K562 (cell line): ENCODE measurements around the gene IRF3. TPM values are rescaled to one million over a fixed set of nuclear protein-coding genes. Genes with fewer than 3 reads are reported as not detected.

Experiments
- ASH1L ChIP-seq: fragments of 450-650 bp; IDR thresholded peaks from 2 replicates; pipeline ENCODE4 v1.6.1; 2018; ENCODE audit warnings: borderline replicate concordance, mild to moderate bottlenecking, low read depth; ENCODE audit not compliant: partially characterized antibody
- CHD2 ChIP-seq: IDR thresholded peaks from 2 replicates; pipeline ENCODE4 v1.6.1; 2011; ENCODE audit warnings: low read depth, low read length
- CTCF ChIP-seq, 3 experiments: IDR thresholded peaks in 2 of 3; conservative IDR thresholded peaks in 1 of 3; 2 replicates each; pipeline ENCODE4 v1.5.1; 2011 to 2012; ENCODE audit warnings: low read length in 3 of 3, mild to moderate bottlenecking in 3 of 3, control low read depth in 2 of 3, improper control_type of control experiment in 1 of 3, inconsistent platforms in 1 of 3, low read depth in 1 of 3, mixed read lengths in 1 of 3, moderate library complexity in 1 of 3; ENCODE audit not compliant: insufficient read depth in 2 of 3
- FOS ChIP-seq: IDR thresholded peaks from 3 replicates; pipeline ENCODE4 v1.6.1; 2011; ENCODE audit not compliant: insufficient read length; ENCODE audit errors: extremely low read depth
- NR2C1 ChIP-seq, 2 experiments: fragments of 450-650 bp; IDR thresholded peaks; 2 replicates each; pipeline ENCODE4 v1.6.1; 2017; ENCODE audit warnings: mild to moderate bottlenecking in 2 of 2, antibody characterized with exemption in 1 of 2, inconsistent platforms in 1 of 2, missing compliant biosample characterization in 1 of 2, missing genetic modification characterization in 1 of 2
- NR2C2 ChIP-seq, 2 experiments: fragments of 200-800 bp in 1 of 2; sonication (Bioruptor generic) in 1 of 2; sonication (generic) in 1 of 2; formaldehyde crosslinking in 1 of 2; IDR thresholded peaks; 2 replicates each; pipeline versions ENCODE4 v1.6.1 to v1.8.0; 2016 to 2022; ENCODE audit warnings: mild to moderate bottlenecking in 1 of 2, missing compliant biosample characterization in 1 of 2, missing genetic modification characterization in 1 of 2, missing genetic modification reagents in 1 of 2
- NRF1 ChIP-seq, 2 experiments: fragments of 450-650 bp; IDR thresholded peaks in 1 of 2; conservative IDR thresholded peaks in 1 of 2; 2 replicates each; pipeline ENCODE4 v1.6.1; 2014; ENCODE audit warnings: mild to moderate bottlenecking in 2 of 2
- RBM25 ChIP-seq: fragments of 200-400 bp; formaldehyde crosslinking; IDR thresholded peaks from 2 replicates; pipeline ENCODE4 v1.6.1; 2018; ENCODE audit warnings: low read length, low read depth, moderate library complexity; ENCODE audit not compliant: severe bottlenecking
- SP2 ChIP-seq: IDR thresholded peaks from 2 replicates; pipeline ENCODE4 v1.6.1; 2011; ENCODE audit warnings: mild to moderate bottlenecking, low read depth, low read length, moderate library complexity; ENCODE audit not compliant: poor library complexity, severe bottlenecking; ENCODE audit errors: extremely low read depth
- ZBTB26 ChIP-seq: fragments of 450-650 bp; formaldehyde crosslinking; IDR thresholded peaks from 2 replicates; pipeline ENCODE4 v1.4.0; 2022; ENCODE audit warnings: missing genetic modification characterization
- ZNF395 ChIP-seq: fragments of 200-800 bp; sonication (Bioruptor generic); IDR thresholded peaks from 2 replicates; pipeline ENCODE4 v1.6.1; 2017; ENCODE audit warnings: missing genetic modification characterization, missing compliant biosample characterization
- ZNF407 ChIP-seq: fragments of 450-650 bp; IDR thresholded peaks from 2 replicates; pipeline ENCODE4 v1.6.1; 2016; ENCODE audit warnings: low read depth
- polyA plus RNA-seq, 8 experiments: library from polyadenylated mRNA; depleted of rRNA in 4 of 8; stranded (reverse) in 5 of 8; unstranded in 3 of 8; fragments of >200 nt; fragmentation: Nextera tagmentation in 2 of 8; fragmentation: Illumina TruSeq in 1 of 8; extraction: Ambion mirVana in 2 of 8; extraction: Trizol in 1 of 8; gene quantifications; 2 replicates each; pipeline versions ENCODE4 v1.2.1 to v1.2.3, GENCODE V29; 2011 to 2014; ENCODE audit warnings: inconsistent platforms in 1 of 8, missing spikeins in 1 of 8
- total RNA-seq, 7 experiments: library from RNA; depleted of rRNA in 6 of 7; stranded (reverse); fragments of >200 nt in 6 of 7; fragmentation: Illumina TruSeq in 2 of 7; extraction: Trizol in 2 of 7; gene quantifications; 2 replicates each; pipeline versions ENCODE4 v1.2.1 to v1.2.3, GENCODE V29; 2011 to 2021; ENCODE audit warnings: low replicate concordance in 1 of 7

IRF3 gene
- total and polyA plus RNA-seq, 9 of the 15 experiments (the other 6 are each of a cell fraction or from before 2014, with no cell fraction given): 7.5 to 145 (median 65.4) TPM

GRCh38 chr19:49676784-49677230 lies 11.2 kb upstream of the IRF3 start (continued):
- no peak for TF ChIP-seq ZNF407
- TF ChIP-seq ZBTB26 (CRISPR knock-in tag): no peak
- peak; percentile 71 to 78 for TF ChIP-seq NRF1 (conservative IDR thresholded peaks at IDR 0.05 in 1 of 2, IDR thresholded peaks at IDR 0.05 in 1 of 2)
- peak; percentile 91 for TF ChIP-seq RBM25
- TF ChIP-seq SP2: peak; percentile 95
- TF ChIP-seq CTCF (IDR thresholded peaks at IDR 0.05 in 2 of 3, conservative IDR thresholded peaks at IDR 0.05 in 1 of 3; ENCODE audit: insufficient read depth in 2 of 3, low read depth in 1 of 3, low read length in 3 of 3): no peak
- TF ChIP-seq NR2C2 (CRISPR knock-in tag; IDR thresholded peaks at IDR 0.05): peak; percentile 64; the same call in 1 of the 2 replicates
- peak; percentile 97 for TF ChIP-seq NR2C2 (tag; IDR thresholded peaks at IDR 0.05)
- TF ChIP-seq ZNF395 (CRISPR knock-in tag): no peak
- peak; percentile 97 for TF ChIP-seq FOS
- peak; percentile 93 for TF ChIP-seq NR2C1 (IDR thresholded peaks at IDR 0.05)
- TF ChIP-seq NR2C1 (tag; IDR thresholded peaks at IDR 0.05): peak; percentile 89
- TF ChIP-seq CHD2: peak; percentile 83
- TF ChIP-seq ASH1L: peak; percentile 96
